ENCODE results near the gene PSMB4. TPM values are rescaled to one million over a fixed set of nuclear protein-coding genes. Genes with fewer than 3 reads are reported as not detected.

Gene PSMB4
- total and polyA plus RNA-seq, 2 experiments from 2014 or later, result 348 to 417 TPM

- TF ChIP-seq ZNF462 (CRISPR knock-in tag; IDR thresholded peaks at IDR 0.05) (no peak), EZH2phosphoT487 (IDR thresholded peaks at IDR 0.05; ENCODE audit: unreplicated experiment) (no peak), POLR2AphosphoS5 (IDR thresholded peaks at IDR 0.05; ENCODE audit: low read depth) (no peak), ZNF114 (CRISPR knock-in tag; IDR thresholded peaks at IDR 0.05) (no peak)
These were observed 34.4 kb upstream of the PSMB4 start (continued) for GRCh38 chr1:151364996-151365395.

- Mint-ChIP-seq H3K9me3 (peaks cover 13% of the 10 kb centered on the region), H3K36me3 (ENCODE audit: low read depth) (peaks cover 26% of the 10 kb centered on the region), H3K27ac (no peak overlapping the region), H3K27me3 (ENCODE audit: insufficient read depth, low read depth, poor library complexity) (peaks cover 13% of the 10 kb centered on the region), H3K4me3 (no peak overlapping the region), H3K4me1 (peaks cover 15% of the 10 kb centered on the region)
- H3K27me3 ChIP-seq (ENCODE audit: insufficient read depth), result no peaks in the 10 kb centered on the region
- DNase-seq (ENCODE audit: low spot score) (no peak), ATAC-seq (no peak)
- no peak overlapping the region for H3K4me3 ChIP-seq
- TF ChIP-seq CTCF (conservative IDR thresholded peaks at IDR 0.05; ENCODE audit: low read depth in 2 of 2), result no peak
- H3K9me2 ChIP-seq (ENCODE audit: insufficient read depth), result no peaks in the 10 kb centered on the region
- H3F3A ChIP-seq (replicated peaks; ENCODE audit: low read depth), result no peaks in the 10 kb centered on the region
- no peaks in the 10 kb centered on the region for H3K36me3 ChIP-seq (ENCODE audit: insufficient read depth)
- no peak overlapping the region for H3K4me2 ChIP-seq
- no peak overlapping the region for H3K27ac ChIP-seq (ENCODE audit: low read depth)
- no peak overlapping the region for H2AFZ ChIP-seq
- H3K4me1 ChIP-seq (ENCODE audit: insufficient read depth), result peaks cover 16% of the 10 kb centered on the region
- H3K79me2 ChIP-seq (replicated peaks; ENCODE audit: insufficient read depth), result no peaks in the 10 kb centered on the region
- H4K20me1 ChIP-seq (replicated peaks; ENCODE audit: insufficient read depth), result no peaks in the 10 kb centered on the region
These were observed 31.5 kb upstream of the PSMB4 start for GRCh38 chr1:151367658-151368392.

All from GM23338 (cell line).